H1 (cell line): Measurements from ENCODE around the gene HMOX2. TPM values are rescaled to one million over a fixed set of nuclear protein-coding genes. Genes with fewer than 3 reads are reported as not detected.

Experiments used
- CTCF ChIA-PET: fragments of 300-600 bp; sonication (Branson Sonifier 250); formaldehyde crosslinking; loops from one replicate; lab custom pipeline; 2021; ENCODE audit not compliant: partially characterized antibody; lab: Charles Lee
- POLR2A ChIA-PET: fragments of 300-600 bp; sonication (Branson Sonifier 250); formaldehyde crosslinking; loops from one replicate; lab custom pipeline; 2021; ENCODE audit warnings: inconsistent platforms; ENCODE audit not compliant: partially characterized antibody; lab: Charles Lee
- DNase-seq, 2 experiments: peaks; one replicate each; pipeline versions ENCODE4 v3.0.0 to v3.0.0-alpha.2; 2010 to 2022; ENCODE audit warnings: low spot score in 2 of 2, low read depth in 1 of 2, mixed read lengths in 1 of 2
- FAIRE-seq: peaks from 2 replicates; lab custom pipeline; 2011; peaks lifted over from hg19 to GRCh38; lab: Jason Lieb, UNC
- H2AFZ ChIP-seq: 2 replicates; pipeline ENCODE4 v1.8.1; 2012; ENCODE audit warnings: low read length, inconsistent platforms
- H2AK5ac ChIP-seq: 2 replicates; pipeline ENCODE4 v1.6.1; 2013; ENCODE audit warnings: low read depth, low read length
- H2BK120ac ChIP-seq: replicated peaks from 2 replicates; pipeline ENCODE3; 2013; ENCODE audit warnings: low read depth, low read length, inconsistent platforms
- H2BK12ac ChIP-seq: 2 replicates; pipeline ENCODE4 v1.6.1; 2013; ENCODE audit warnings: low read depth, low read length
- H2BK15ac ChIP-seq: 2 replicates; pipeline ENCODE4 v1.6.1; 2013; ENCODE audit warnings: low read length
- H2BK20ac ChIP-seq: 2 replicates; pipeline ENCODE4 v1.6.1; 2013; ENCODE audit warnings: low read length
- H2BK5ac ChIP-seq: 2 replicates; pipeline ENCODE4 v1.6.1; 2013; ENCODE audit warnings: low read depth, low read length
- H3K14ac ChIP-seq: 2 replicates; pipeline ENCODE4 v1.6.1; 2013; ENCODE audit warnings: inconsistent platforms; ENCODE audit not compliant: insufficient read length
- H3K18ac ChIP-seq: 2 replicates; pipeline ENCODE4 v1.6.1; 2013; ENCODE audit warnings: low read length; ENCODE audit errors: extremely low read depth
- H3K23ac ChIP-seq: 2 replicates; pipeline ENCODE4 v1.6.1; 2013; ENCODE audit warnings: inconsistent platforms; ENCODE audit not compliant: insufficient read length
- H3K23me2 ChIP-seq: 2 replicates; pipeline ENCODE4 v1.6.1; 2013; ENCODE audit warnings: low read depth, low read length
- H3K27ac ChIP-seq: 2 replicates; pipeline ENCODE4 v1.6.1; 2011; ENCODE audit warnings: low read depth, low read length, inconsistent platforms
- H3K27me3 ChIP-seq, 4 experiments: replicated peaks in 1 of 4; 1 replicate in 1 of 4; 2 replicates in 3 of 4; pipeline versions ENCODE4 v1.6.1 to v1.8.1; 2011 to 2013; ENCODE audit warnings: low read length in 3 of 4, mild to moderate bottlenecking in 3 of 4, inconsistent platforms in 2 of 4, mixed read lengths in 2 of 4, moderate library complexity in 1 of 4; ENCODE audit not compliant: control insufficient read depth in 3 of 4, insufficient read depth in 3 of 4; ENCODE audit errors: extremely low read depth in 1 of 4
- H3K36me3 ChIP-seq, 4 experiments: 2 replicates each; pipeline versions ENCODE4 v1.6.1 to v1.8.1; 2011 to 2013; ENCODE audit warnings: mild to moderate bottlenecking in 4 of 4, low read length in 3 of 4, moderate library complexity in 2 of 4, control low read depth in 1 of 4, inconsistent platforms in 1 of 4; ENCODE audit not compliant: insufficient read depth in 4 of 4, control insufficient read depth in 2 of 4
- H3K4ac ChIP-seq: replicated peaks from 2 replicates; pipeline ENCODE3; 2013; ENCODE audit warnings: low read length, low read depth, mixed read lengths, inconsistent platforms; ENCODE audit not compliant: insufficient read length
- H3K4me1 ChIP-seq, 4 experiments: replicated peaks in 1 of 4; 1 replicate in 1 of 4; 2 replicates in 3 of 4; pipeline versions ENCODE4 v1.6.1 to v1.8.1; 2011 to 2013; ENCODE audit warnings: low read length in 3 of 4, inconsistent platforms in 2 of 4, mixed read lengths in 1 of 4; ENCODE audit not compliant: insufficient read depth in 4 of 4, control insufficient read depth in 3 of 4
- H3K4me2 ChIP-seq, 2 experiments: 2 replicates each; pipeline versions ENCODE4 v1.6.1 to v1.8.1; 2011 to 2013; ENCODE audit warnings: low read depth in 2 of 2, low read length in 2 of 2, control low read depth in 1 of 2, inconsistent platforms in 1 of 2, mild to moderate bottlenecking in 1 of 2; ENCODE audit not compliant: insufficient read depth in 1 of 2
- H3K4me3 ChIP-seq, 4 experiments: fragments of 200-600, 300-600 bp in 1 of 4; sonication (generic), shearing (Covaris generic), sonication (Bioruptor Twin) in 1 of 4; 2 replicates each; pipeline versions ENCODE4 v1.5.1 to v1.8.1; 2011 to 2016; ENCODE audit warnings: low read length in 4 of 4, low read depth in 3 of 4, control low read depth in 2 of 4, inconsistent platforms in 2 of 4, mild to moderate bottlenecking in 2 of 4, mixed read lengths in 1 of 4, moderate library complexity in 1 of 4; ENCODE audit not compliant: insufficient read depth in 2 of 4; ENCODE audit errors: extremely low read depth in 1 of 4
- H3K56ac ChIP-seq: replicated peaks from 2 replicates; pipeline ENCODE3; 2013; ENCODE audit warnings: low read depth, mild to moderate bottlenecking, mixed read lengths, low read length, inconsistent platforms; ENCODE audit not compliant: insufficient read length
- H3K79me1 ChIP-seq: 2 replicates; pipeline ENCODE4 v1.6.1; 2013; ENCODE audit warnings: low read depth, low read length, control low read depth
- H3K79me2 ChIP-seq, 2 experiments: 2 replicates each; pipeline versions ENCODE4 v1.6.1 to v1.8.1; 2012 to 2013; ENCODE audit warnings: low read length in 2 of 2, mild to moderate bottlenecking in 2 of 2, inconsistent platforms in 1 of 2; ENCODE audit not compliant: insufficient read depth in 2 of 2, control insufficient read depth in 1 of 2
- H3K9ac ChIP-seq, 4 experiments: replicated peaks in 1 of 4; 1 replicate in 1 of 4; 2 replicates in 3 of 4; pipeline versions ENCODE4 v1.6.1 to v1.8.1; 2011 to 2013; ENCODE audit warnings: low read depth in 3 of 4, low read length in 3 of 4, control low read depth in 2 of 4, mild to moderate bottlenecking in 2 of 4, moderate library complexity in 2 of 4, inconsistent platforms in 1 of 4; ENCODE audit errors: extremely low read depth in 1 of 4
- H3K9me3 ChIP-seq, 2 experiments: 2 replicates each; pipeline versions ENCODE4 v1.6.1 to v1.8.1; 2012 to 2013; ENCODE audit warnings: mild to moderate bottlenecking in 2 of 2, moderate library complexity in 2 of 2, control low read depth in 1 of 2, inconsistent platforms in 1 of 2, low read depth in 1 of 2, low read length in 1 of 2, mixed read lengths in 1 of 2; ENCODE audit not compliant: insufficient read depth in 2 of 2
- H4K20me1 ChIP-seq, 2 experiments: replicated peaks in 1 of 2; 2 replicates each; pipeline versions ENCODE3 to v1.8.1; 2011 to 2013; ENCODE audit warnings: inconsistent platforms in 2 of 2, low read length in 2 of 2, mild to moderate bottlenecking in 1 of 2; ENCODE audit not compliant: insufficient read depth in 2 of 2, control insufficient read depth in 1 of 2
- H4K5ac ChIP-seq: 2 replicates; pipeline ENCODE4 v1.6.1; 2013; ENCODE audit warnings: low read length, low read depth, mixed read lengths, inconsistent platforms; ENCODE audit not compliant: insufficient read length
- H4K8ac ChIP-seq: 2 replicates; pipeline ENCODE4 v1.8.0; 2013; ENCODE audit warnings: mild to moderate bottlenecking, moderate library complexity, low read length, inconsistent platforms; ENCODE audit not compliant: insufficient read depth; ENCODE audit errors: extremely low read depth
- H4K91ac ChIP-seq: replicated peaks from 2 replicates; pipeline ENCODE3; 2013; ENCODE audit warnings: low read length, mixed read lengths, inconsistent platforms; ENCODE audit not compliant: insufficient read length
- ASH2L ChIP-seq: fragments of 200-600, 300-600 bp; sonication (generic); IDR thresholded peaks from one replicate; pipeline ENCODE4 v1.7.1; 2017; ENCODE audit warnings: low read length
- EGR1 ChIP-seq: IDR thresholded peaks from 2 replicates; pipeline ENCODE4 v1.6.1; 2011; ENCODE audit warnings: low read depth, low read length, borderline replicate concordance
- KDM1A ChIP-seq: fragments of 200-600, 300-600 bp; sonication (generic); IDR thresholded peaks from 2 replicates; pipeline ENCODE4 v1.7.1; 2016; ENCODE audit warnings: mild to moderate bottlenecking, low read length, borderline replicate concordance
- KDM4A ChIP-seq: IDR thresholded peaks from one replicate; pipeline ENCODE4 v1.7.1; 2012; ENCODE audit warnings: low read depth, mild to moderate bottlenecking, moderate library complexity, low read length, inconsistent platforms; ENCODE audit not compliant: severe bottlenecking
- KDM5A ChIP-seq: fragments of 200-600 bp; IDR thresholded peaks from 2 replicates; pipeline ENCODE4 v1.7.1; 2012; ENCODE audit warnings: mild to moderate bottlenecking, low read length, inconsistent platforms, mixed read lengths
- NRF1 ChIP-seq: IDR thresholded peaks from 2 replicates; pipeline ENCODE4 v1.6.1; 2011; ENCODE audit warnings: mild to moderate bottlenecking, low read depth, low read length, improper control_type of control experiment
- PHF8 ChIP-seq: fragments of 200-600 bp; sonication (generic); conservative IDR thresholded peaks from 2 replicates; pipeline ENCODE4 v1.7.1; 2012; ENCODE audit warnings: low read depth, mild to moderate bottlenecking, inconsistent platforms, low read length, moderate library complexity
- RBBP5 ChIP-seq: IDR thresholded peaks from 2 replicates; pipeline ENCODE4 v1.7.1; 2012; ENCODE audit warnings: low read depth, mild to moderate bottlenecking, inconsistent platforms, low read length, moderate library complexity, borderline replicate concordance
- RXRA ChIP-seq: IDR thresholded peaks from 2 replicates; pipeline ENCODE4 v1.6.1; 2011; ENCODE audit warnings: low read depth, mild to moderate bottlenecking, low read length, moderate library complexity; ENCODE audit not compliant: insufficient read depth
- SIN3A ChIP-seq, 2 experiments: IDR thresholded peaks in 1 of 2; conservative IDR thresholded peaks in 1 of 2; 2 replicates each; pipeline ENCODE4 v1.6.1; 2011 to 2012; ENCODE audit warnings: low read length in 2 of 2, improper control_type of control experiment in 1 of 2, low read depth in 1 of 2, mild to moderate bottlenecking in 1 of 2
- SIX5 ChIP-seq: IDR thresholded peaks from 2 replicates; pipeline ENCODE4 v1.6.1; 2011; ENCODE audit warnings: mild to moderate bottlenecking, low read depth, low read length
- TAF7 ChIP-seq: optimal IDR thresholded peaks from 2 replicates; pipeline ENCODE3; 2011; ENCODE audit warnings: low read depth, mild to moderate bottlenecking, inconsistent platforms, low read length, moderate library complexity, borderline replicate concordance
- YY1 ChIP-seq: IDR thresholded peaks from 2 replicates; pipeline ENCODE4 v1.6.1; 2011; ENCODE audit warnings: low read depth, mild to moderate bottlenecking, low read length
- WGBS, 2 experiments: shearing (Covaris generic) in 1 of 2; methylation state at CpG; one replicate each; pipeline versions ENCODE4 v1.1.6 to v1.1.7; 2013 to 2015; ENCODE audit warnings: low lambda C conversion rate in 2 of 2, mixed read lengths in 2 of 2, inconsistent platforms in 1 of 2, low coverage in 1 of 2, missing lambda C conversion rate in 1 of 2; ENCODE audit not compliant: insufficient replicate concordance in 2 of 2, insufficient coverage in 1 of 2, insufficient read length in 1 of 2; ENCODE audit errors: extremely low coverage in 1 of 2, missing lambda C conversion rate in 1 of 2; 5-methylcytosine and 5-hydroxymethylcytosine counted together
- polyA plus RNA-seq, 7 experiments: library from polyadenylated mRNA; depleted of rRNA in 3 of 7; stranded (reverse) in 5 of 7; unstranded in 2 of 7; fragments of >200 nt in 5 of 7; fragments of 200-250 nt in 2 of 7; gene quantifications; 1 replicate in 5 of 7; 2 replicates in 1 of 7; 4 replicates in 1 of 7; pipeline versions ENCODE4 v1.2.1 to v1.2.3, GENCODE V29; 2011 to 2013; ENCODE audit warnings: missing spikeins in 2 of 7, mixed read lengths in 2 of 7
- total RNA-seq: library from RNA; stranded (reverse); fragmentation: NEBNext Ultra II Directional; extraction: Animal tissue kit (Norgen Biotek cat#: 25700); gene quantifications from 2 replicates; pipeline ENCODE4 v1.2.1, GENCODE V29; 2021

The HMOX2 gene
- total and polyA plus RNA-seq, 2 of the 8 experiments (the other 6 are each of a cell fraction or from before 2014, with no cell fraction given), result 36.5 to 48.4 TPM

DNA sequence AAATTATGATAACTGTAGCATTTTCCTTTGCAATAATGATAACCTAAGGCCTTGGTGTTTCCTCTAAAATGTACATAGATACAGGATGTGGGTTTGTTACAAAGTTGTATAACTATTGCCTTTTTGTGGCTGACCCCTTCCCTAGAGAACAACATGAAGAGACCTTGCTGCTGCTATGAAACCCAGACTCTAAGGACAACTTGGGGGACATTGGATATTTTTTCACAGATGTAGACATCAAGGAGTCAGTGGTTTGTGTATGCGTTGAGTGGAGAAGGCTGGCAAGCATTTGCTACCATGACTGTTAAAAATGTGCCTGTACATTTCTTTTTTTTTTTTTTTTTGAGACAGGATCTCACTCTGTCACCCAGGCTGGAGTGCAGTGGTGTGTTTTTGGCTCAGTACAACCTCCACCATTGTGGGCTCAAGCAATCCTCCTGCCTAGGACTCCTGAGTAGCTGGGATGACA is 12.3 kb downstream of the HMOX2 start:
- Histone ChIP-seq H3K4me2 (no peak overlapping the region), H3K18ac (no peak overlapping the region), H3K23ac (no peak overlapping the region), H3K79me2 (peaks cover 0 to 3% of the 10 kb centered on the region in 2 experiments; a peak in 1 of 4 replicates), H2BK120ac (no peak overlapping the region), H3K4me1 (no peaks in the 10 kb centered on the region), H3K9ac (no peak overlapping the region), H4K20me1 (no peaks in the 10 kb centered on the region), H3K14ac (no peak overlapping the region), H2AFZ (no peak overlapping the region), H4K91ac (no peak overlapping the region), H2BK15ac (no peak overlapping the region), H3K36me3 (peaks cover 0 to 3% (median 0%) of the 10 kb centered on the region in 4 experiments; a peak in 1 of 8 replicates), H4K5ac (no peak overlapping the region), H3K9me3 (no peaks in the 10 kb centered on the region), H3K27ac (no peak overlapping the region), H2BK20ac (no peak overlapping the region), H3K56ac (no peak overlapping the region), H2BK12ac (no peak overlapping the region), H3K23me2 (no peaks in the 10 kb centered on the region), H4K8ac (no peak overlapping the region), H3K4me3 (no peak overlapping the region), H2BK5ac (no peak overlapping the region), H3K27me3 (no peaks in the 10 kb centered on the region), H3K79me1 (peaks cover 7% of the 10 kb centered on the region), H3K4ac (no peak overlapping the region), H2AK5ac (no peak overlapping the region)
- WGBS, 2 experiments, result 94% methylated on average over 1 of the region's 1 CpG; no CpG with 5 or more reads in 1 of the 2 experiments
- FAIRE-seq, result no peak
- DNase-seq, result no peak
- CTCF ChIA-PET, result interaction anchor here (0.6 to 2.4 kb wide), 6 partner anchors 10 to 170 kb away, joined by 3 to 9 read pairs (median 4); no protein-coding TSS in a partner anchor
- POLR2A ChIA-PET, result interaction anchor here (1.0 to 2.4 kb wide), 2 partner anchors 10 to 106 kb away, joined by 3 to 6 read pairs; no protein-coding TSS in a partner anchor
- no peak for TF ChIP-seq RXRA
- TF ChIP-seq KDM5A, result no peak
- TF ChIP-seq RBBP5, result no peak
- TF ChIP-seq TAF7, result no peak
- no peak for TF ChIP-seq KDM1A
- no peak for TF ChIP-seq ASH2L
- no peak for TF ChIP-seq PHF8
- no peak for TF ChIP-seq NRF1
- no peak for TF ChIP-seq EGR1
- TF ChIP-seq SIN3A (conservative IDR thresholded peaks at IDR 0.05 in 1 of 2, IDR thresholded peaks at IDR 0.05 in 1 of 2; ENCODE audit: low read depth in 1 of 2, low read length in 2 of 2), result no peak
- TF ChIP-seq SIX5, result no peak
- no peak for TF ChIP-seq KDM4A
- TF ChIP-seq YY1, result no peak
